ENCODE results near the gene ANKZF1.
A peak's percentile ranks its signal among the peaks of the same experiment; 100 is the strongest.

Gene ANKZF1

DNA sequence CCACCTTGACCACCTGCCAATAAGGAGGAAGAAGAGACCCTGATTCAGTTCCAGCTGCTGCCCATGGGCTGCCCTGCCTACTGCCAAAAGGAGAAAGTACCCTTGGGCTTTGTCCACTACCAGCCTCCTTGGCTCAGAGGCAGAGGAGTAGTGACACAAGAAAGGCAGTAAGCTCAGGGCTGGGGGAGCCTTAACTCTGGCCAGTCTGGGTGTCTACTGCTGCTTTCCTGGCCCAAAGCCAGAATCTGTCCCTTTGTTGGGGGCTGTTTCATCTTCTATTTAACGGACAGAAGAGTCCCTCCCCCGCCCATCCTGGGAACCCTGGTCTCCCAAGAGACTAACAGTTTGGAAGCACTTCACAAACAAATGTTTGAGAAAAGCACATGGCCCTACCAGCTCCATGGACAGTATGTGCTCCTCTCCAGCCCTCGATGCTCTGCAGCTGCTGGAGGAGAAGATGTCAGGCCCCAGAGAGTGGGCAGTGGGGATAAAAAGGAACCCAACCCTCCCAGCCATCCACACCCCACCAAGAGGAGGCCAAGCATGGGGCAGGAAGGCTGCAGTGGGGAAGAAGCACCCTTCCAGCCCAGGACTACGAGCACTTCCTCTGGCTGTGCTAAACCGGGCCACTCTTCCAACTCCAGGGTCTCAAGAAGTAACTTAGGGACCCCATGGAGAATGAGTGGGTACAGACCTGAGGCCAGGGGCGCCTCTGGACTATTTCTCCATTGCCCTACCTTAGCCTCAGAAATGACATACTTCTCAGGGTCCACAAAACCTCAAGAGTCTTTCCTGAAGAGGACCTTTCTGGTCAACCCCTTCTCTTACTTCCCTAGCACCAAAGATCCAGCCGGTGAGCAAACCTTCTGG lies 1.3 kb upstream of the ANKZF1 start:
- peak; percentile 26 for DNase-seq (ENCODE audit: low spot score)

DNA sequence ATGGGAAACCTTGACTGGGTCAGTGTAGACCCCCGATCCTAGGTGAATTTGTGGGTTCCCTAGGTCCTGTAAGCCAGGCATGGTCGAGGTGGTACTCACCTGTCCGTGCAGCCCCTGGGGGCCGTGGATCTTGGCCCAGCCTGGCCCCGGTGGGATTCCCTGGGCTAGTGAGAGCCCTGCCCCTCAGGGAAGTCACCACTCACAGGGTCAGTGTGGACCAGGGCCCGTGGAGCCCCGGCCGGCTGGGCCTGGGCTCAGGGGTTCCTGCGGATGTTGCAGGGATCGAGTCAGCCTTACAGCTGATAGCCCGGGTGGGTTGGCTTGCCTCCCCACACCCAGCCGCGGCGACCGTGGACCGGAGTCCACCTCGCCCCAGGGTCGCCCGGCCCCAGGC lies 698 bp upstream of the ANKZF1 start:
- DNase-seq (ENCODE audit: low spot score): no peak

DNA sequence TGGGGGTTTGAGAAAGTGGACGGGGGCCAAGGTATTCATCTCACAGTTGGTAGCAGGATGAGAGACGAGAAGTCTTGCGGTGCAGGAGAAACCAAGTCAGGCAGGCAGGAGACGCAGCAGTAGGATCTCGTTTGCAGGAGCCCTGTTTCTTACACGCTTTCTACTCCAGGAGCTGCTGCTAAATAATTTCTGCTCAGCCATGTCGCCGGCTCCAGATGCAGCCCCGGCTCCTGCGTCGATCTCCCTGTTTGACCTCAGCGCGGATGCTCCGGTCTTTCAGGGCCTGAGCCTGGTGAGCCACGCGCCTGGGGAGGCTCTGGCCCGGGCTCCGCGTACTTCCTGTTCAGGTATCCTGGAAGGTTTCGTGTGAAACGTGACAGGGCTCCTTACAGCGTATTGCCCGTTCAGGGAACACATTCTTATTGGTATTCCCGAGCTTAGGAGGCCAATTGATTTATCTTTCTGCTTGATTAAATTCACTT lies 494 bp downstream of the ANKZF1 start:
- DNase-seq (ENCODE audit: low spot score): peak; percentile 70

DNA sequence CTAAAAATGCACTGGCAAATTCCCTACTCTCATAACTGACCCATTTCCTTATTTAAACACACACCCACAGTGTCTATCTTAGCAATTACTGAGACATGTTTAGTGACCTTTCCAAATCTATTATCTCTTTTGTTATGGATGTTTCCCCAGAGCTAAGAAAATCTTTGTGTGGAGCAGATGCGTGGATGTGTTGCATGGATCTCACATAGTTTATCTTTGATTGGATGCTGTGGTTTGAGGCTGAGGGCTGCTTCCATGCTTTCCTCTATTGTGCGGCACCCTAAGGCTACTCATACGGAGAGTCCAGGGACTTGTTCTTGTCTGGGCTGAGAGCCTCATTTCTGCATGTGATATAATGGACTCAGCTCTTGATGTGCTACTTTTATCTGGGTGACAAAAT lies 4.7 kb downstream of the ANKZF1 start:
- no peak for DNase-seq (ENCODE audit: low spot score)

DNA sequence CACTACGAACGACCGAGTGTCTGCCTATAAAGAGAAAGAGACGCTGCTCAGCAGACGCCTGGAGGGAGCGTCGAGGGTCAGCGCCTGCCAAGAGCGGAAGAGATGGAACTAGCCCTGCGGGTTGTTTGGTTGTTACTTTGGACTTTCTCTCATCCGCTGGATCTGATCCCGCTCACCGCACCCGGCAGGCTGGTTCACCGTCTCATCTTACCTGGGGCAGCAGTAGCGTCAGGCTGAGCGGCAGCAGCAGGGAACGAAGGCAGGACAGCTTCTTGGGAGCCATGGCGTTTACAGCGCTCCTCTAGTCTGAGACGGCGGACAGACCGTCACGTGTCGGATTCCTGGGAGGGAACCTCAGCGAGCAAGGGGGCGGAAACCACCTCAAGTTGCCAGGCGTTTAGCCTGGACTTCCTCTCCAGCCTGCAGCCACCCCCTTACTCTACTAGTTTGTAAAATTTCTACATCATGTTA lies 13.7 kb downstream of the ANKZF1 start:
- DNase-seq (ENCODE audit: low spot score): no peak

DNA sequence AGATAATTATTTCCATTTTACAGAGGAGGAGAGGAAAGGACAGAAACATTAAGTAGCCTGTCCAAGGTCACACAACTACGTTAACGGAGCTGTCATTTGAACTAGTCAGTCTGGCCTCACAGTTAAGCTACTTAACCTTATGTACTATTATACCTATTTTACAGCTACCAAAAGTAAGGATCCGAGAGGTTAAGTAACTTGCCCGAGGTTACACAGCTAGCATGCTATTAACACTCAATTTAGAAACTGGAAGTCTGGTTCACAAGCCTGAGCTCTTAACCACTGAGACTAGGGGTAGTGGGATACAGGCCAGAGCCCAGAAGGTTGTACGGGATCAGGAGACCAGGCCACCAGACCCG lies 15.2 kb downstream of the ANKZF1 start:
- peak; percentile 33 for DNase-seq (ENCODE audit: low spot score)

DNA sequence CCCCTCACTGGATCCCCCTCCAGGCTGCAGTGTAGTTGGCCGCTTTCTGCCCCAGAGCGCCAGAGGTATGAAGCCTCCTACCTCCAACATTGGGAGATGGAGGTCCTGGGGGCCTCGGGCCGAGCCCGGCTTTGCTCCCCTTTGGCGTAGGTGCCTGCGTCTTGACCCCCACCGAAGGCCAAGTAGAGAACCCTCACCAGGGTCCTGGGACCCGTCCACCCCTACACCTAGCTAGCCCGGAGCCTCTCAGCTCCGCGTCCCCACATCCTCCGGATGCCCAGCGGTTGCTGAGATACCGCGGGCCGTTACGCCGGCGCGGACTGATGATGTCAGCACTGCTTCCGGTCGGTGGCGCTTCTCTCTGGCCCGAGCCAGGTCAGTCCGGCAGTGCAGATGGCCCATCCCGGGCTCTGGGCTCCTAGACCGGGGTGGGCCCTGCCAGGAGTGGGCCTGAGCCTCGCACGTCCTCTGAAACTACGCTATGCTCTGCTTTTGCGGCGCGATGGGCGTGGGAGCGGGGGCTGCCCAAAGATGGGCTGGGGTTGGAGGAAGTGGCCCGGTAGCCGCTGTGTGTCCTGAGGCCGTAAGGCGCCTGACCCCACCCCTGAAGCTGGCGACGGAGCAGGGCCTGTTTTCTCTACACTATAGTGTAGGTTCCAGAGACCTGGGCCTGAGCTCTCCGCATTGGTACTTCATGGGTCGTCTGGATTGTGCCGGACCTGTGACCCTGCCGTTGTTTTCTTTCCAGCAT lies 15.7 kb downstream of the ANKZF1 start, which contains the start of the genes GLB1L and STK16:
GLB1L (minus strand) TSS at position 297 of the 751 bp plus-strand sequence. CDS start 1,871 bp downstream, outside the sequence.
STK16 (plus strand) TSS at position 332 of the 751 bp plus-strand sequence. CDS start 521 bp downstream, outside the sequence.
- peak; percentile 93 for DNase-seq (ENCODE audit: low spot score)

DNA sequence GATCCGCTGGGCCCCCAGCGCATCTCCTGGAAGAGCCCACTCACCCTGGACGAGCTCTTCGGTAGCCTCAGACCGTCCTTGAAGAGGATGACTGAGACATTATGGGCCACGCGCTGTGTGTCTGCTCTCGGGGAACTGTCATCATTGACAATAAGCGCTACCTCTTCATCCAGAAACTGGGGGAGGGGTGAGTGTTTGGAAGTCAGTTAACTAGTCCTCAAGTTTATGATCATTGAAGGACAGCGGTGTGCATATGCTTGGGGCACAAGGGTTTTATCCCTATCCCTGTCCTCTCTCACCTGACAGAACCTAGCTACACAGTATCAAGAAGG lies 16.3 kb downstream of the ANKZF1 start:
- no peak for DNase-seq (ENCODE audit: low spot score)

DNA sequence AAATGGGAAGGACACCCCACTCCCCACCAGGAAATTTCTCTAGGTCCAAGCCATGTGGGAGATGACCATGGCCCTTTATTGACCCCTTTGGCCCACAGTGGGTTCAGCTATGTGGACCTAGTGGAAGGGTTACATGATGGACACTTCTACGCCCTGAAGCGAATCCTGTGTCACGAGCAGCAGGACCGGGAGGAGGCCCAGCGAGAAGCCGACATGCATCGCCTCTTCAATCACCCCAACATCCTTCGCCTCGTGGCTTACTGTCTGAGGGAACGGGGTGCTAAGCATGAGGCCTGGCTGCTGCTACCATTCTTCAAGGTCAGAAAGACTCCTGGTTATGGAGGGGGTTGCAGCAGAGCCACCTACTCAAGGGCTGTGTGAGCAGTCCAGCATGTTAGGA lies 17.0 kb downstream of the ANKZF1 start:
- no peak for DNase-seq (ENCODE audit: low spot score)

DNA sequence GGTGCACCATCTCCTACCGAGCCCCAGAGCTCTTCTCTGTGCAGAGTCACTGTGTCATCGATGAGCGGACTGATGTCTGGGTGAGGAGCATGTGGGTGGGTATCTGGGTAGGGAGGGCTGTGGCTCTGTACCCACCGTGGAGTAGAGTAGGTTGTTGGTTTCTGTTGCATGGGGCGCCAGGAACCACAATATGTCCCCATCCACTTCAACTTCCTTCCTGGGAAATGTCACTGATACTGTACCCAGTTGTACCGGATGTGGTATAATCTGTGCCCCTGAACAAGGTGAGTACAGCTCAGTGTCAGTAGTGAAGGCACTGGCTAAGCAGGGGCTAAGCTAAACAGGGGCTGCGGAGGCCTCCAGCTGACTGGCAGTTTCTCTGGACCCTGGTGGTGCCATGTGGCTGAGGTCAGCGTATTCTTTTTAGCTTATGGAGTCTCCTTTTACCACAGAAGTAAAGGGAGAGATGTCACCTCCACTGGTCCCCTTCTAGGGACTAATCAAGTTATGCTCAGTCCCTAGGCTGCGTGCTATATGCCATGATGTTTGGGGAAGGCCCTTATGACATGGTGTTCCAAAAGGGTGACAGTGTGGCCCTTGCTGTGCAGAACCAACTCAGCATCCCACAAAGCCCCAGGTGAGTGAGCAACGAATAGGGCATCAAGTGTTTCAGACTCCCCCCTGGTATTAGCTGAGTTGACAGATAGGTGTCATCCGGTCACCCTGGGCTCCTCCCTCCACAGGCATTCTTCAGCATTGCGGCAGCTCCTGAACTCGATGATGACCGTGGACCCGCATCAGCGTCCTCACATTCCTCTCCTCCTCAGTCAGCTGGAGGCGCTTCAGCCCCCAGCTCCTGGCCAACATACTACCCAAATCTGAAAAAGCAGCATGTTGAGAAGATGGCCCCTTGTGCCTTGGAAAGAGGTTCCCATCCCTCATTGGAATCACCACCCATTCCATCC lies 18.4 kb downstream of the ANKZF1 start:
- DNase-seq (ENCODE audit: low spot score): no peak

DNA sequence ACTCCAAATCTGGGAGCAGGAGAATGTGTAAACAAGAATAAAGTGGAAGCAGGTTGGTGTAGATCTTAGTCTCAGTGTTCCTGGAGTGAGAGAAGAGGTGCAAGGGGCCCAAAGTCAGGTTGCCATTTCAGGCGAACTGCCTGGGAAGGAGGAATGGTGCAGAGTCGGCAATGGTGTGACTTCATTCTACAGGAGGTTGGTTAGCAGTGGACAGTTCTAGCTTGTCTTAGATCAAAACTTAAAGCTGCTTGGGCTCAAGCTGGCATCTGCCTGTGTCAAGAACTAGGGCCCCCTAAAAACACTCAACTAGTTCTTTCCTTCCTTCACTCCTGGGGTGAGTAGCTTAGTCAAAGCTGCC lies 19.2 kb downstream of the ANKZF1 start:
- DNase-seq (ENCODE audit: low spot score): no peak

DNA sequence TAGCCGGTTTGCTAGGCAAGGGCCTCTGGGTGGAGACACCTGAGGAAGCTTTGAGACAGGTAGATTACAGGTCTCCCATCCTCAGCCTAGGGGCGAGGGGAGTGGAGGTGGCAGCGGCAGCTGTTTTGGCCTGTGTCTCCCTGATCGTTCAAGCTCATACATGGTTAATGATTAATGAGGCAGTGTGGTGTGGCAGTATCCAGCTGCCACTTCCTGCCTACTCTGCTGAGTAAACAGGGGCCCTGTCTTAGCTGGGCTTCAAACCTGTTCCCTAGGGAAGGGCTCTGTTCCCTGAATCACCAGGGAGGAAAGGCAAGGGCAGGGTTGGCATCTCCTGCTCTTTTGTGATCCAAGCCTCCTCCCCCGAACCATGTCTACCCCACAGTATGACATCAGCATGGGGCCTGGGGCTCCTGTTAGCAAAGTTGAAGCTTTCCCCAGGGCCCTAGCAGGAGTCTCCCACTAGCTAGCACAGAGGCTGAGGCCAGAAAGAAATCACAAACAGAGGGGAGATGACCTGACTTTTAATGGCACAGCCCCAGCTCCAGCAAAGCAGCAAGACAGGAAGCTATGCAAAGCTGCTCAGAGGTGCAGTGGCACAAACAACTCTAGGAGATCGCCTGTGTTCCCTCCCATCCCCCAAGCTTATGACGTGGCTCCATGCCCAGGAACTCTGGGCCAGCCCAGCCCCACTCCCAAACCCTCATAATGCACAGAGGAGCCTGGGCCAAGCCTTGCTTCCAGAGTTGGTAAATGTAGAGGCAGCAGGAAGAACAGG lies 19.8 kb downstream of the ANKZF1 start:
- peak; percentile 71 for DNase-seq (ENCODE audit: low spot score)

DNA sequence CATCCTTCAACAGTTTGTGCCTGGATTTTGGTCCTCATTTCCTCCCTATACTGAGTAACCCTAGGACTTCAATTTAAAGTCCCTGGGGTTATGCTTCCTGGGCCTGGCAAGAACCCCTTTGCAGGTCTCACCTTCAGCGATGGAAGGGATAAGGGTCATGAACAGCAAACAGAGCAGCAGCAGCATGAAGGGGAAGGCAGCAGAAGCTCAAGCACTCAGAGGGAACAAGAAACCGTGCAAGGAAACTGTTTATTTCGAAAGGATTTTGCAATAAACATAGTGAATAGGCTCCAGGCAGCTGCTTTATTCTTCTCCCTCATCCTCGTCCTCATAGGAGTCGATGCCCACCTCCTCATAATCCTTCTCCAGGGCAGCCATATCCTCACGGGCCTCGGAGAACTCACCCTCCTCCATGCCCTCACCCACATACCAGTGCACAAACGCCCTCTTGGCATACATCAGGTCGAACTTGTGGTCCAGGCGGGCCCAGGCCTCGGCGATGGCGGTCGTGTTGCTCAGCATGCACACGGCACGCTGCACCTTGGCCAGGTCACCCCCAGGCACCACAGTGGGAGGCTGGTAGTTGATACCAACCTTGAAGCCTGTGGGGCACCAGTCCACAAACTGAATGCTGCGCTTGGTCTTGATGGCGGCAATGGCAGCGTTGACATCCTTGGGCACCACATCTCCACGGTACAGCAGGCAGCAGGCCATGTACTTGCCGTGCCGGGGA lies 20.6 kb downstream of the ANKZF1 start:
- no peak for DNase-seq (ENCODE audit: low spot score)

DNA sequence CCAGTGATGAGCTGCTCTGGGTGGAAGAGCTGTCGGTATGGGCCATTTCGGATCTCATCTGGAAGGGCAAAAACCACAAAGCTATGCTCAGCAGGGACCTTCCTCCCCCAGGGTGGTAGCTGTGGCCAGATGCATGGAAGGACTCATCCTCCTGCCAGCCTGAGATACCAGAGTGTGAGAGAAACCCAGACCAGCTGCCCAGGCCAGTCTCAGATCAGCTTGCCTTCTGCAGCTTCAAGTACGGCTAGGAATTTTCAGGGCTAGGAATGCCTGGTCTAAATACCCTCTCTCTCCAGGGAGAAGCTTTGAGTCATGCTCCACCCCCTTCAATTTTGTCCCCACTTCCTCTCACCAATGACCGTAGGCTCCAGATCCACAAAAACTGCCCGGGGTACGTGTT lies 22.1 kb downstream of the ANKZF1 start:
- DNase-seq (ENCODE audit: low spot score): no peak

DNA sequence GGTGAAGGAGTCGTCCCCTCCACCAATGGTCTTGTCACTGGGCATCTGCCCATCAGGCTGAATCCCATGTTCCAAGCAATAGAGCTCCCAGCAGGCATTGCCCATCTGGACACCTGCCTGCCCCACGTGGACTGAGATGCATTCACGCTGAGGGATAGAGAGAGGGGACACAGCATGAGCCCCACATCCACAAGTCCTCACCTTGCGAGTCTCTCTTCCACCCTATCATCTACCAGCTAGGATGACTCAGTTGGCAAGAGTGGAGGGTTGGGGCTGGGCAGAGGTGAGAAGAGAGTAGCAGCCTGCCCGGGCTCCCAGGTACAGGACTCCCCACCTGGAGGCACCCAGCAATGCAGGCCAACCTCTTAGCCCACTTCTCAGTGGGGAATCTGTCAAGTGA lies 22.5 kb downstream of the ANKZF1 start:
- no peak for DNase-seq (ENCODE audit: low spot score)

DNA sequence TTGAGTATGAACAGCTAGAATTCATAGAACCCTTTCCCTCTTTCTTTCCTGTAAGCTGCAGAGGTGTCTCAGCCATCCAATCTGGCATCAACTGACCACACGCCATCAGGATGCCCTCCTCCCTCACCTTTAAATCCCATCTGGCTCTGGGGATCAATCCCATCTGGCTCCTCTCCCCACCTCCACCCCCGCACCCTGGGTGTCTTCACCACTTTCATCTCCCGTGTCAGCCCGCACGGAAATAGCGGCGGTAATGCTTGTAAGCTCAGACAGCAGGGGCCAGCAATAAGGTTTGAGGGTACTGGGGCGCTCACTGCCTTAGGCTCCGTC lies 22.9 kb downstream of the ANKZF1 start:
- peak; percentile 35 for DNase-seq (ENCODE audit: low spot score)

DNA sequence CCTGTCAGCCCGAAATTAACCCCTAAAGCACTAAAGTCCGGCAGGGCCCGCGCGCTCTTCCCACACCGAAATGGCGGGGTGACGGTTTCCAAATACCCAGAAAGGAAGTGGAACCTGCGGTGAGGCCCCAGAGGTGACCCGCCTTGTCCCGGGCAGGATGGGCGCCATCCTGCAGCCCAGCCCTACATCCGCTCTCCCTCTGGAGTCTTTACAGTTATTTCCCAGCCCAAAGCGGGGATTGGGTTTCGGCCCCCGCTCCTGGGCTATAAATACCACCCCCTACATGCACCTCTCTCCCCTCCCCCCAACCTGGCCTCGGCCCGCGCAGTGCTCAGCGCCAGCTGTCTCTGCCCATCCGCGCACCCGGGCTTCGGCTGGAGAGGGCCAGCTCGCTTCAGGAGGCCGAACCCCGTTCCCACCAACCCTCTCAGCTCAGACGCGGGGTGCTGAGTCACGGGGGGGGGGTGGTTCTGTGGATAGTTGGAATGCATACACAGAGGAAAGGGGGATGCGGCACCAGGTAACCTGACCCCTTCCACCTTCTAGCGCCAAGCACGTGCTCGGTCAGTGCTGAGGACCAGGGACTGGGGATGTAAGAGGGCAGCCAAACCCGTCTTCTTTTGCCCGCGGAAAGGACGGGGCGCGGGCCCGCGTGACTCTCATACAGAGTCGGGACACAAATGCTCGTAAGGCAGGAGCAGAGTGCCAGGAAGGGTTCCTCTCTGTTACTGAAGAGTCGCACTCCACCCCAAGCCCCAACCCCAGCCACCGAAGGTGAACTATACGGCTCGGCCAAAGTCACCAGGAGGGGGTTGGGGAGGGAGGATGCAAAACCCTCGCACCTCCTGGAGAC lies 23.5 kb downstream of the ANKZF1 start, which contains the start of gene TUBA4B:
TUBA4B (plus strand) TSS at position 344 of the 853 bp plus-strand sequence; CDS start at position 509, 165 bp downstream.
- peak; percentile 81 for DNase-seq (ENCODE audit: low spot score)

DNA sequence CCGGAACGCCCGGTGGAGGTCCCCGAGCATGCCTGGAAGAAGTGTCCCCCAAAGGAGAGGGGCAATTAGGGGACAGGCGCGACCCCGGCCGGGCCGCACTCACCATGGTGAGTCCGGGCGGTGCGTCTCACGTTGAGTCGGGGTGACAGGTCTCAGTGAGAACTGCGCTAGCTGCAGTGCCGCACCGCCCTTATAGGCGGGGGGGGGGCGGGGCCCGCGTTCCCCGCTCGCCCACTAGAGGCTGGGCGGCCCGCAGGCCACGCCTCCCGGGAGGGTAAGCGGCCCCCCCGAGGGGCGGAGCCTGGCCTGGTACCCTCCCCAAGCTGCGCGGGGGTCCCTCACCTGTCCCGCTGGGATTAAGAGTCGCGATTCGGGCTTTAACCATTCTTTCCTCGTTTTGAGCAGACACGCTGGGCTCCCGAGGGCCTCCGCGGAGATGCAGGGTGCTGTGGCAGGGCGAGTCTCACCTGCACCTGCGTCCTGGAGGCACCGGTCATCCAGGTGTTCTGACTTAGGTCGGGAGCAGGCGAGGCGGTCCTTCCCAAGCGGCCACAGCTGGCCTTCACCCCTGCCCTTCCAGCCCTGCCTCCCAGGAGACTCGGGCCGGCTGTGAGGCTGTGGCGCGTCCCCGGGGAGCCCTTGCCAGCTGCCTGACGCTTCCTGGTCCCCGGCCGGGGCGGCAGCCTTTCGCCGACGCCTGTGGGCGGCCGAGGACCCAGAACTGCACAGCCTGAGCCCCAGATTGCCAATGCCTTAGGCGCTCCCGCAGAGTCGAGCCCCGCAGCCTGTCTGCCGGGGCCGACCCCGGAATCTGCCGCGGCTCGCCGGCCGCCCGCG lies 24.4 kb downstream of the ANKZF1 start, which contains the start of gene TUBA4A:
TUBA4A (minus strand) TSS at position 166 of the 837 bp plus-strand sequence; CDS start at position 106, 60 bp downstream.
- DNase-seq (ENCODE audit: low spot score): peak; percentile 86

Data from RKO (cell line).